Measurements from ENCODE around the gene CYTH4.

Gene CYTH4

DNA sequence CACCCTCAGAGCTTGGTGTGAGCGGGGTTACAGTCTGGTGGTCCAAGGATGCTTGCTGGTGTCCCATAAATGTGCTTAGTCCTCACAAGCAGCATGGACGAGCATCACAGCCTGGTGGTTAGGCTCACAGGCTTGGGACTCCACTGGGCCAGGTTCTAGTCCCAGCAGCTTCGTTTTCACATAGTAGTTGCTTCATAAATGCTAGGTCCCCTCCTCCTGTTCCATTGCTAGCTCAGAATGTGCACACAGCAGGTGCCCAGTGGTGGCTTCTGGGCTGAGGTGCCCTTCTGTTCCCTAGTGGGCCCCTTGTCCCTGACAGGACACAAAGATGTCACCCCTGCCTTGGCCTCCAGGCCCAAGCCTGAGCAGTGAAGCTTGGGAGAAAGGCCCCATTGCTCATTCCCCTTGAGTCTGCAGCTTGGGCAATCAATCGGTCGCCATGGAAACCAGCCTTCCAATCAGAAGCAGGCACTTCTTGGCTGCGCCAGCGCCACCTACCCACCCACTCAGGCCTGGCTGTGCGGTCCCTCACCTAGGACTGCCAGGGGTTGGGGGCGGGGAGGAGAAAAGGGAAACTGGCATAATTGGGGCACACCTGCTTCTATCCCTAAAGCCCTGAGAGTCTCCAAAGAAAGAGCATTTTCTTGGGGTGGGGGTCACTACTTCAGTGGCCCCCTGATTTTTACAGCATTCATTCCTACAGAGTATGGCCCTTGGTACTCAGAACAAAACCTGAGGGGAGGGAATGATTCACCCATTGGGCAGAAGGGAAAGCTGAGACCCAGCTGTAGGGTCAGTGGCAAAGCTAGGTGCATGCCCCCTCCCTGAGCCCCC is 48.1 kb downstream of the CYTH4 start:
- no peak for DNase-seq (ENCODE audit: low read depth)

GRCh38 chr22:37331034-37331428 is 48.7 kb downstream of the CYTH4 start:
- no peak for DNase-seq (ENCODE audit: low read depth)

- DNase-seq (ENCODE audit: low read depth) = no peak
Observed at GRCh38 chr22:37331856-37332536, 49.7 kb downstream of the CYTH4 start.

- DNase-seq (ENCODE audit: low read depth) = no peak
Observed at GRCh38 chr22:37333724-37334460, 51.6 kb downstream of the CYTH4 start.

DNA sequence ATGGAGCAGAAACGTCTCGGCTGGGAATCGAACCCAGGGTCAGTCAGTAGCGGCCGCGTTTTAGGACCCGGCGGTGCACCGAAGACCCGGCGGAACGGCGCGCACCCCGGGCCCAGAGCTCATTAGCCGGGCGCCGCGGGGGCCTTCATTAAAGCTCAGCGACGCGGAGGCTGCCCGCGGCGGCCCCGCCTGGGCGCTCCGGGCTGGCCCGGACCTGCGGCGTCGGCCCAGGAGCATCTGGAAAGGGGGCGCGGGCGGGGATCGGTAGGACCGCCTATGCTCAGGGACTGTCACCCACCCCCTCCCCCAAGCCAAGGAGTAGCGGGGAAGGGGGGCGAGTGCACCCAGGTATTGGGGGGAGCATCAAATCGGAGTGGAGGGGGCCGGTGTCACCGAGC is 52.2 kb downstream of the CYTH4 start:
- DNase-seq (ENCODE audit: low read depth) = no peak

DNA sequence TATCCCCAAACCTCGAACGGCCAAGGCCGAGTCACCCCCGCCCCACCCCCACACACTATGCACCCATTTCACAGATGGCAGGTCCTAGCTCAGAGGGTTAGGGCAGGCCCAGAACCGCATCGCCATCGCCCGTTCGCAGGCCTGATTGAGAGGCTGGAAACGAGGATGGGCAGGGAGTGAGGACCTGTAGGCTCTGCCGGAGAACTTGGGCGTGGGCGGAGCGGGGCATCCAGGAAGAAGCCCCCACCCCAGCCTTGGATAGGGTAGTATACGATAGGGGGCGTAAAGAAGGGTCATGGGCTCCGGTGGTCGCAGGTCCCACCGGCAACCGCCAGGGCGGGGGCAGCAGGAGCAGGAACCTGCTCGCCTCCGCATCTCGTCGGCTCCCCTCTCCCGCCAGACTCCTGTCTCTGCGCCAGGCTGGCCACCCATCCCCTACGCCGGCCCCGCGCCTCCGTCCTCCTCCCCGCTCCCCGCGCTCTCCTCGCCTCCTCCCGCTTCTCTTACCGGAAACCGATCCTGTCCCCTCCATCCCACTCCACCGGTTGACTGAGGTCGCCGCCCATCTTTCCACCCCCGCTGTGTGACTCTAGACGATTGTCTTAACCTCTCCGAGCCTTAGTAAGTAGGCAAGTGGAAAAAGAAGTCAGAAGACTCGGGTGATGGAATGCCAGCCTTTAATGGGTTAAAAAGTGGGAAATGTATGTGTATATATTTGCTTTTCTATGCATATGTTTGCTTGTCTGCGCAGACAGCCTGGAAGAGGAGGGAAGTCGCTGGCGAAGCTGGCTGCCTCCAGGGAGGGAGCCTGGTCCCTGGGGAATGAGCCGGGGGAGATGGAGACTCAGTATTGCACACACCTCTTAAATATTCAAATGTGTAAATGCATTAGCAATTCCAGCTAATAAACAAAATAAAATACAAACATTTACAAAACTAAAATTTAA is 52.8 kb downstream of the CYTH4 start:
- no peak for DNase-seq (ENCODE audit: low read depth)

- no peak for DNase-seq (ENCODE audit: low read depth)
Observed at GRCh38 chr22:37335806-37336199, 53.5 kb downstream of the CYTH4 start.

DNA sequence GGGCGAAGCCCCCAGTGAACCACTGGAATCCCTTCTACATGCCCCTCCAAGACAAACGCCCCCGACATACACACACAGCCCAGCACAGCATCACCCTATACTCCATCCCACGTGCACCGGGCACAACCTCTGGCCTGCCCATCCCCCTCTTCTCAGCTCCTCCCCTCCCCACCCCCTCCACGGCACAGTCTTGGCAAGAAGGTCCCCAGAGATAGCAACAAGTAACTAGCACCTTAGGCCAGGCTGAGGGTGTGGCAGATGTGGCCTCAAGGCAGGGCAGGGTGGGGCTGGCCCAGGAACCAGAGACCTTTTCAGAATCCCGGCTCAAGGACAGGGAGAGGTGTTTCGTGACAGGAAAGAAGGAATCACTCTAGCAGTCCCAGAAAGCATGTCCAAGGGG is 54.3 kb downstream of the CYTH4 start:
- no peak for DNase-seq (ENCODE audit: low read depth)

DNA sequence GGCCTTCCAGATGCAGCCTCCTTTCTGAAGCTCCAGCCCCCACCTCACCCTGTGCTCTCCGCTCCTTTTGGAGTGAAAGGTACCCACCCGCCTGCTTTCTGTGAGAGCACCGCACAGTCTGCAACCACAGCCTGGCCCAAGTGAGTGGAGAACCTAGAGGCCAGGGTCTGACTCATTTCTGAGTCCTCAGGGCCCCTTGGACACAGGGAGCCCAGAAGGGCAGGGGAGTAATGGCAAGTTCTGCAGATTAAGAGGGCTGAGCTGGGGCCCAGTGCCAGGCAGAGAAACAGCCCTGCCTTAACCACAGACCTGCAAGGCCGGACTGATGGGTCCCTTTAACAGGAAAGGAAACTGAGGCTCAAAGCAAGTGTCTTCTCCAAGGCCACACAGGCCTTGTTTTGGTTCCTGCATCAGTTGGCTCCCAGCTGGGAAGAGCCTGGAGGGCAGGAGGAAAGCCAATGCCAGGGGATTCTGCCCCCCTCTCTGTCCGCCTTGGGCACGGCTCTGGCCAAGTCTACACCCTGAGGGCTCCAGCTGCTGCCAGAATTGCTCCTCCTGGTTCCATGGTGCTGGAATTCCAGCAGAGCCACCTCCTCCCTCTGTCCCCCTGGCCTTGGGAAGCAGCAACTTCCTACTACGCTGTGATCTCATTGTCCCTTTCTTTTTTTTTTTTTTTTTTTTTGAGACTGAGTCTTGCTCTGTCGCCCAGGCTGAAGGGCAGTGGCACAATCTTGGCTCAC is 55.1 kb downstream of the CYTH4 start:
- DNase-seq (ENCODE audit: low read depth) = no peak

DNA sequence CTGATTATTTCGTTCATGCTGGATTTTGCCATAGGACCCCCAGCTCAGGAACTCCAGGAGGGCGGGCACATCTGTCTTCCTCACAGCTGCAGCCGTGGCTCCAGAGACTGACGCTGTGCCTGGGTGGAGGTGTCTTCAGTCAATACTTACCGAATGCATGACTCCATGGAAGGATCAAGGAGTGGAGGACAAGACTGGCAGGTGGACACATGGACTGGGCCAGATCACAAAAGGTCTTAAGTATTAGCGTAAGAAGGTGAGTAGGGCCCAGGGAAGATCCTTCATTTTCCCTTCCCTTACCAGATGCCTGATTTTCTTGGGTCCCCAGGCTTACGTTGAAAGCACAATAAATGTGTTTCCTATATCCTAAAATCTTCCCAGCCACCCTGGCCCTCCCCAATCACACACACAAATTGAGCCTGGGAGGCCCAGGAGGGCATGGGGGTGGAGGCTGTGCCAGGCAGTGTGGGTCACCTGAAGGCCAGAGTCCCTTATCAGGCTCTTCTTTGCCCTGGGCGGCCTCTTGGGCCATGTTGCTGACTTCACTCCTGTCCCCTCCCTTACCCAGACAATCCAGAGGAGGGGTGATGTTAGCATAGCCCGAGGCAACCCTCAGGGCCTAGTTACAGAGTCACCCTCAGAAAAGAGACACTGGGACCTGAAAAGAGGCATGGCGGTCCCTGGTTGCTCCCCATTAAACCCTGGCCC is 56.4 kb downstream of the CYTH4 start:
- DNase-seq (ENCODE audit: low read depth) = no peak

GRCh38 chr22:37340331-37341262 is 58.3 kb downstream of the CYTH4 start:
- no peak for DNase-seq (ENCODE audit: low read depth)

- no peak for DNase-seq (ENCODE audit: low read depth)
Observed at GRCh38 chr22:37342065-37342464, 59.8 kb downstream of the CYTH4 start.

GRCh38 chr22:37343348-37343747 is 61.0 kb downstream of the CYTH4 start:
- DNase-seq (ENCODE audit: low read depth) = no peak

- DNase-seq (ENCODE audit: low read depth) = no peak
Observed at GRCh38 chr22:37343863-37344734, 61.8 kb downstream of the CYTH4 start.

GRCh38 chr22:37344735-37345449 is 62.6 kb downstream of the CYTH4 start:
- DNase-seq (ENCODE audit: low read depth) = no peak

- DNase-seq (ENCODE audit: low read depth) = no peak
Observed at GRCh38 chr22:37345863-37346504, 63.7 kb downstream of the CYTH4 start.

DNA sequence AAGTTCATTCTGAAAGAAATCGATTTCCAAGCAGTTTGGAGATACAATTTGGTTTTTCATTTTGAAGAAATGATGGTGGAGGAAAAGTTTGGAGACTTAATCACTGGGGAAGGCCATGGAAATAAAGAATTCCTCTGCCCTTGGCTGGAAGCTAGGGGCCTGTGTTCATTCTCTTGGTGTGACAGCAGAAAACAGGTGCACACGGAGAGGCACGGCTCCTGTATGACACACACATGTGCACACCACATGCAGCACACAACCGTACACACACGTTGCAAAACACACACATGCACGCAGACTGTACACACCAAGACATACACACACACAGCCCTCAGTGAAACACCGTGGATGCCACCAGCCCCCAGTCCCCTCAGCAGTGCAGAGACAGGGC is 64.2 kb downstream of the CYTH4 start:
- no peak for DNase-seq (ENCODE audit: low read depth)

All from stimulated activated CD8-positive, alpha-beta memory T cell treated with anti-CD3 and anti-CD28 coated beads, Interleukin-12 subunit alpha, Interleukin-12 subunit beta, amount 100 ng/mL, for 1 hour (primary cell).